Kidney (tissue), 14 donors: Measurements from ENCODE around the gene TENT4B. TPM values are rescaled to one million over a fixed set of nuclear protein-coding genes. Genes with fewer than 3 reads are reported as not detected.

Experiments used
- DNase-seq, 5 donors: peaks; one replicate each; pipeline ENCODE4 v3.0.0-alpha.2; 2013 to 2020
- FAIRE-seq: peaks from 2 replicates; lab custom pipeline; 2012; peaks lifted over from hg19 to GRCh38; lab: Jason Lieb, UNC
- H3K27ac ChIP-seq, 2 donors: one replicate each; pipeline ENCODE4 v1.7.0; 2013; ENCODE audit warnings: low read depth in 2 of 2, low read length in 2 of 2, inconsistent platforms in 1 of 2
- H3K27me3 ChIP-seq: one replicate; pipeline ENCODE4 v1.7.1; 2013; ENCODE audit warnings: low read length, inconsistent platforms; ENCODE audit not compliant: control insufficient read depth, insufficient read depth
- H3K36me3 ChIP-seq, 3 donors: one replicate each; pipeline versions ENCODE4 v1.7.0 to v1.7.1; 2013; ENCODE audit warnings: low read length in 3 of 3, control low read depth in 1 of 3, inconsistent platforms in 1 of 3; ENCODE audit not compliant: insufficient read depth in 3 of 3, control insufficient read depth in 2 of 3
- H3K4me1 ChIP-seq, 3 donors: one replicate each; pipeline versions ENCODE4 v1.7.0 to v1.7.1; 2013; ENCODE audit warnings: low read length in 3 of 3, inconsistent platforms in 1 of 3, low read depth in 1 of 3; ENCODE audit not compliant: control insufficient read depth in 2 of 3, insufficient read depth in 2 of 3
- H3K4me3 ChIP-seq, 3 donors: one replicate each; pipeline versions ENCODE4 v1.7.0 to v1.8.1; 2013; ENCODE audit warnings: low read length in 3 of 3, control low read depth in 1 of 3, inconsistent platforms in 1 of 3
- H3K9ac ChIP-seq, 3 donors: one replicate each; pipeline versions ENCODE4 v1.7.0 to v1.7.1; 2013; ENCODE audit warnings: low read length in 3 of 3, control low read depth in 1 of 3, inconsistent platforms in 1 of 3
- H3K9me3 ChIP-seq, 3 donors: one replicate each; pipeline versions ENCODE4 v1.7.0 to v1.7.1; 2013; ENCODE audit warnings: low read length in 3 of 3, control low read depth in 1 of 3, inconsistent platforms in 1 of 3; ENCODE audit not compliant: control insufficient read depth in 2 of 3, insufficient read depth in 1 of 3
- CTCF ChIP-seq: IDR thresholded peaks from 3 replicates; pipeline ENCODE4 v1.5.1; 2012; ENCODE audit warnings: mild to moderate bottlenecking, moderate library complexity, borderline replicate concordance; ENCODE audit not compliant: insufficient read depth; ENCODE audit errors: extremely low read depth
- intact Hi-C: fragments of 100-400 bp; cut with DNase I; formaldehyde crosslinking; loops from one replicate; pipeline ENCODE4 v1.11.1; 2022
- polyA plus RNA-seq: library from polyadenylated mRNA; stranded (reverse); fragments of 350-450 nt; fragmentation: Illumina TruSeq; extraction: RNeasy Lipid Tissue Mini Kit (QIAGEN cat#74804); gene quantifications from one replicate; pipeline ENCODE4 v1.2.3, GENCODE V29; 2014; ENCODE audit warnings: low read depth, low replicate concordance; ENCODE audit not compliant: insufficient read depth
- total RNA-seq: library from RNA; stranded (reverse); fragmentation: NEBNext Ultra II Directional; extraction: Animal tissue kit (Norgen Biotek cat#: 25700); gene quantifications from one replicate; pipeline ENCODE4 v1.2.1, GENCODE V29; 2021
- donor health status: control.
- donor health status: control.
- donor health status: control.
- donor health status: control.
- donor health status: control.
- donor health status: DM: yes; HTN: yes; CAD: no.
- donor health status: Normal renal cell carcinoma (clear cell type).

TENT4B gene
- total and polyA plus RNA-seq, 2 donors from 2014 or later = 4.7 to 13.2 TPM

- no peak for FAIRE-seq
- Histone ChIP-seq H3K4me1 (no peaks in the 10 kb centered on the region), H3K9me3 (no peaks in the 10 kb centered on the region), H3K27ac (no peak overlapping the region), H3K4me3 (no peak overlapping the region), H3K9ac (no peak overlapping the region), H3K36me3 (no peaks in the 10 kb centered on the region), H3K27me3 (no peaks in the 10 kb centered on the region)
- intact Hi-C loops = no loop called here
- no peak for DNase-seq
- no peak for TF ChIP-seq CTCF
Observed at GRCh38 chr16:50252874-50253513, 99.9 kb downstream of the TENT4B start.

GRCh38 chr16:50253514-50253910 lies 100.4 kb downstream of the TENT4B start:
- Histone ChIP-seq H3K4me1 (no peaks in the 10 kb centered on the region), H3K9me3 (no peaks in the 10 kb centered on the region), H3K36me3 (no peaks in the 10 kb centered on the region), H3K27me3 (no peaks in the 10 kb centered on the region), H3K4me3 (no peak overlapping the region), H3K27ac (no peak overlapping the region), H3K9ac (no peak overlapping the region)
- intact Hi-C loops = no loop called here
- TF ChIP-seq CTCF = no peak
- no peak for FAIRE-seq
- DNase-seq = peak in 1 of 5 donors; percentile 56

- intact Hi-C loops = no loop called here
- Histone ChIP-seq H3K27me3 (no peaks in the 10 kb centered on the region), H3K27ac (no peak overlapping the region), H3K4me1 (no peaks in the 10 kb centered on the region), H3K36me3 (no peaks in the 10 kb centered on the region), H3K9ac (no peak overlapping the region), H3K9me3 (no peaks in the 10 kb centered on the region), H3K4me3 (no peak overlapping the region)
- no peak for TF ChIP-seq CTCF
- DNase-seq (peak in 2 of 5 donors; percentile 19 to 32), FAIRE-seq (no peak)
Observed at GRCh38 chr16:50254072-50254471, 101.0 kb downstream of the TENT4B start.

- DNase-seq = peak in 1 of 5 donors; percentile 12
- no peaks in the 10 kb centered on the region for H3K27me3 ChIP-seq
- no peak overlapping the region for H3K9ac ChIP-seq
- no peak for FAIRE-seq
- no peak overlapping the region for H3K4me3 ChIP-seq
- no peaks in the 10 kb centered on the region for H3K36me3 ChIP-seq
- no peaks in the 10 kb centered on the region for H3K9me3 ChIP-seq
- no peaks in the 10 kb centered on the region for H3K4me1 ChIP-seq
- intact Hi-C loops = no loop called here
- no peak for TF ChIP-seq CTCF
- no peak overlapping the region for H3K27ac ChIP-seq
Observed at GRCh38 chr16:50255538-50255937, 102.4 kb downstream of the TENT4B start.
